ENCODE data around the gene TSC1. TPM values are rescaled to one million over a fixed set of nuclear protein-coding genes. Genes with fewer than 3 reads are reported as not detected.

The TSC1 gene
- total and polyA plus RNA-seq, 2 donors (not counting 3 experiments of a cell fraction or from before 2014, with no cell fraction given), result 43.9 to 51.2 TPM

DNA sequence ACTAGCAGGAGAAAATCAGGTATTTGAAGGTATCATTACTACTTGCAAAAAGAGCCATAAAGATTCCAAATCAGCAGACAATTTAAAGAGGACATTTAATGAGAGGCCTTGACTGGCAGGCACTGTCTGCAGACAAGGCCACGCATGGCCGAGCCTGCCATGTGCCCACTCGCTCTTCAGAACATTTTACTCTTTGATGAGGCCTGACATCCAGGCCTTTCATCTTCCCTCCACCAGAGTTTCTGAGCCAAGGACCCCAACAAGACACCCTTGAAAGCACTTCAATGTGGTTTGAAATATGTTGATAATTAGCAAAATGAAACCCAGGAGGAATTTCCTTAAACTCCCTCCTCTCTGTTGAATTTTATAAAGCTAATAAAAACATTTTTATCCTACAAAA is 82.8 kb downstream of the TSC1 start:
- Histone ChIP-seq H3K36me3 (ENCODE audit: control insufficient read depth in 2 of 2, extremely low read depth in 1 of 2, insufficient read depth in 2 of 2, low read length in 2 of 2) (no peaks in the 10 kb centered on the region), H3K79me2 (ENCODE audit: control insufficient read depth, insufficient read depth, low read length) (no peaks in the 10 kb centered on the region), H3K27me3 (ENCODE audit: control insufficient read depth in 2 of 2, insufficient read depth in 2 of 2, low read length in 2 of 2) (peaks cover 0 to 2% of the 10 kb centered on the region in 2 experiments), H3K9ac (replicated peaks; ENCODE audit: extremely low read depth, insufficient read depth, low read length) (no peak overlapping the region), H3K4me1 (ENCODE audit: control insufficient read depth, extremely low read depth, insufficient read depth, low read length) (no peaks in the 10 kb centered on the region), H2AFZ (ENCODE audit: low read depth, low read length) (no peak overlapping the region), H3K9me1 (replicated peaks; ENCODE audit: control insufficient read depth, extremely low read depth, insufficient read depth, low read length) (no peaks in the 10 kb centered on the region), H3K4me2 (ENCODE audit: insufficient read depth, low read length) (no peak overlapping the region), H3K4me3 (replicated peaks in 1 of 3; ENCODE audit: insufficient read depth in 1 of 3, low read depth in 1 of 3, low read length in 3 of 3) (no peak overlapping the region), H3K27ac (ENCODE audit: insufficient read depth, low read depth, low read length) (no peak overlapping the region), H4K20me1 (replicated peaks; ENCODE audit: control insufficient read depth, extremely low read depth, insufficient read depth, low read length) (no peaks in the 10 kb centered on the region), H3K9me3 (replicated peaks; ENCODE audit: control insufficient read depth, insufficient read depth, low read length) (no peaks in the 10 kb centered on the region)
- intact Hi-C loops (cut with micrococcal nuclease) (no loop called here), dilution Hi-C loops (cut with MboI; ENCODE audit: extremely low pct_ligation_motif_present, low sequenced_read_pairs) (no loop called here)
- BruUV-seq (replicated peaks), result no TSS peak
- ChIA-PET CTCF (interaction anchor here (1.3 kb wide), 1 partner anchor 12 kb away, joined by 4 read pairs; no protein-coding TSS in a partner anchor), POLR2A (no interaction called here)
- DNase-seq (ENCODE audit: low read depth, low spot score), result no peak
- FAIRE-seq, result no peak
- no peak for TF ChIP-seq POLR2A (IDR thresholded peaks at IDR 0.05; ENCODE audit: low read depth, low read length)
- TF ChIP-seq CTCF (IDR thresholded peaks at IDR 0.05; ENCODE audit: extremely low read depth in 1 of 2, insufficient read depth in 1 of 2, low read depth in 1 of 2, low read length in 2 of 2), result no peak
- TF ChIP-seq FOS (IDR thresholded peaks at IDR 0.05; ENCODE audit: borderline replicate concordance, insufficient read depth, low read length), result no peak
- TF ChIP-seq GATA2 (IDR thresholded peaks at IDR 0.05; ENCODE audit: insufficient read depth, insufficient read length, low read depth, low read length), result no peak
- no peak for TF ChIP-seq EZH2 (IDR thresholded peaks at IDR 0.05; ENCODE audit: borderline replicate concordance, low read depth, low read length, severe bottlenecking)

DNA sequence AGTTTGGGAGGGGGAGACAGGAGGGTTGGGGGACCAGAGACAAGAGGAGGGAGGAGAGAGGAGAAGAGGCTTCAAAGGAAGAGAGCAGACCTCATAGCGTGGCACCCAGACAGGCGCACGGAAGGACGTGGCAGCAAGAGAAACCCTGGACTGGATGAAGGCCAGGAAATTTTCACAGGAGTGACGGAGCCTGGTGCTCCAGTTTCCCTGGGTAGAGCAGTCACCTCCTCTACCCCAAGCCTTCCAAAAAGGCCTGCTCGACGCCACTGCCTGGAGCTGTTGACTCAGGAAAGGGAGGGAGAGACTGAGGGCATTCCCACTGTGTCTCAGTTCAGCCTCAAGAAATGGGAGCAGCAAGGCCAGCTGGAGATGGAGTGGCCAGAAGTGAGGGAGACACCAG is 85.7 kb downstream of the TSC1 start:
- Histone ChIP-seq H3K4me1 (ENCODE audit: control insufficient read depth, extremely low read depth, insufficient read depth, low read length) (no peaks in the 10 kb centered on the region), H3K27ac (ENCODE audit: insufficient read depth, low read depth, low read length) (no peak overlapping the region), H3K36me3 (ENCODE audit: control insufficient read depth in 2 of 2, extremely low read depth in 1 of 2, insufficient read depth in 2 of 2, low read length in 2 of 2) (no peaks in the 10 kb centered on the region), H3K9me3 (replicated peaks; ENCODE audit: control insufficient read depth, insufficient read depth, low read length) (no peaks in the 10 kb centered on the region), H3K79me2 (ENCODE audit: control insufficient read depth, insufficient read depth, low read length) (no peaks in the 10 kb centered on the region), H3K9ac (replicated peaks; ENCODE audit: extremely low read depth, insufficient read depth, low read length) (no peak overlapping the region), H3K27me3 (ENCODE audit: control insufficient read depth in 2 of 2, insufficient read depth in 2 of 2, low read length in 2 of 2) (no peaks in the 10 kb centered on the region), H3K9me1 (replicated peaks; ENCODE audit: control insufficient read depth, extremely low read depth, insufficient read depth, low read length) (no peaks in the 10 kb centered on the region), H3K4me2 (ENCODE audit: insufficient read depth, low read length) (no peak overlapping the region), H3K4me3 (replicated peaks in 1 of 3; ENCODE audit: insufficient read depth in 1 of 3, low read depth in 1 of 3, low read length in 3 of 3) (no peak overlapping the region), H4K20me1 (replicated peaks; ENCODE audit: control insufficient read depth, extremely low read depth, insufficient read depth, low read length) (no peaks in the 10 kb centered on the region), H2AFZ (ENCODE audit: low read depth, low read length) (no peak overlapping the region)
- CTCF ChIA-PET, result interaction anchor here (0.6 kb wide), 1 partner anchor 117 kb away, joined by 3 read pairs; no protein-coding TSS in a partner anchor
- no peak for DNase-seq (ENCODE audit: low read depth, low spot score)
- dilution Hi-C loops (cut with MboI; ENCODE audit: extremely low pct_ligation_motif_present, low sequenced_read_pairs), result no loop called here
- TF ChIP-seq, protein P1, sequence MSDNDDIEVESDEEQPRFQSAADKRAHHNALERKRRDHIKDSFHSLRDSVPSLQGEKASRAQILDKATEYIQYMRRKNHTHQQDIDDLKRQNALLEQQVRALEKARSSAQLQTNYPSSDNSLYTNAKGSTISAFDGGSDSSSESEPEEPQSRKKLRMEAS (IDR thresholded peaks at IDR 0.05; ENCODE audit: insufficient read depth, insufficient read length), result no peak
- TF ChIP-seq CTCF (IDR thresholded peaks at IDR 0.05; ENCODE audit: extremely low read depth in 1 of 2, insufficient read depth in 1 of 2, low read depth in 1 of 2, low read length in 2 of 2), result no peak
- POLR2A ChIA-PET, result no interaction called here
- FAIRE-seq, result no peak
- intact Hi-C loops (cut with micrococcal nuclease), result no loop called here
- BruUV-seq (replicated peaks), result no TSS peak
